Measurements from ENCODE around the gene CLPSL2.

The CLPSL2 gene

DNA sequence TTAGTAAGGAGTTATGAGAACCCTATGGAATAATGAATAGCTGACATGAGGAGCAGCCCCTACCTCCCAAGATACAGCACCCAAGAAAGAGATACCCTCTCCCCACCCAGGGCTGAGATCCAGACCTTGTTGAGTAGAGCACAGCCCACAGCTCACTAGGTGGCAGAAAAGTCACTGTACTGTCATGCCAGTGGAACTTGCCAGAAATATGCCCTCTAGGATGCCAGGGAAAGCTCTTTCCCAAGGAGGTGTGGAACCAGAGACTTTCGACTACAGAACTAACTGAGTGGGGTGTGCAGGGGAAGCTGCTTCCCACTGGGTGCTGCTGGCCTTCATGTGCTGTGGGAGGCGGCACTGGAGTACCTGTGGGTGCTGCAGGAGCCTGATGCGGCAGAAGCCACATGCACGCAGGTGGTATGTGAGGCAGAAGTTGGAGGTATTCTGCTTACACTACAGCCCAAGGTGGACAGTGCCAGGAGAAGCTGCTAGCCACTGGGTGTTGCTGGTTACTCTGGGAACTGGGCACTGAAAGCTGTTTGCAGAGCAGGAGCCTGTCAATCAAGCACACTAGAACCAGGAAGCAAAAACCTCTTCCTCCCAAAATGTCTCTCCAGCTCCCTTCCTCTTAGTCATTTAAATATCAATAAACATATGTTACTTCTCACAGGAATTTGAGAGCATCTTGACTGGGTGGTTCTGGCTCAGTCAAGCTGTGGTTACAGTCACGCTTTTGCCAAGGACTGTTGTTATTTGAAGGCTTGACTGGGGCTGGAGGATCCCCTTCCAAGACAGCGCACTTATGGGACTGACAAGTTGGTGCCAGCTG, 21.7 kb upstream of the CLPSL2 start:
- Histone ChIP-seq H3K4me3 (no peak overlapping the region), H3K27ac (no peak overlapping the region), H3K36me3 (ENCODE audit: insufficient read depth, low read length) (no peaks in the 10 kb centered on the region), H3K9me3 (ENCODE audit: low read depth, low read length) (no peaks in the 10 kb centered on the region), H3K9ac (ENCODE audit: insufficient read length) (no peak overlapping the region)
- no peak for DNase-seq (ENCODE audit: low read depth, low spot score)
- no peak for TF ChIP-seq POLR2AphosphoS5 (IDR thresholded peaks at IDR 0.05; ENCODE audit: borderline replicate concordance, low read depth, low read length)

DNA sequence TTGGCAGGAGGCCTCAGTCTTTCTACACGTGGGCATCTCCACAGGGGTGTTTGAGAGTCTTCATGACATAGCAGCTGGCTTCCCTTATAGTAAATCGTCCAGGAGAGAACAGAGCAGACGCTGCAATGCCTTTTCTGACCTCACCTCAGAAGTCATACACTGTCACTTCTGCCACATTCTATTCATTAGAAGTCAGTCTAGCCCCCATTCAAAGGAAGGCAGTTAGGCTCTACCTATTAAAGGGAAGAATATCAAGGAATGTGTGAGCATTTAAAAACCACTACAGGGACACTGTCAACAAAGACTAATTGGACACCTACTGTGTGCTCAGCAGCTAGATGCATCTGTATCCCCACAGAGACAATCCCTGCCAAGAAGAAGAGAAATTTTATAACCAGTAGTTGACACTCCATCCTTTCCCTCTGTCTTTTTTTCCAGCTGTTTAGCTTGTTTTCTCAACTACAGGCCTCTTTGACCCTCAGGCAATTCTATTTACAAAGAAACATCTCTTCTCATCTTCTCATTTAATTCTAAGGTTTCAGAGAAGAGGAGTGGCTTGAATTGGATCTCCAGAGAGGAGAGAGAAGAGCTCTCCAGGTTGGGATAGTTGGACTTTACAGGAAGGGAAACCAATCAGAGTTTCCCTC, 21.0 kb upstream of the CLPSL2 start:
- TF ChIP-seq POLR2AphosphoS5 (IDR thresholded peaks at IDR 0.05; ENCODE audit: borderline replicate concordance, low read depth, low read length) (no peak), FOXP2 (optimal IDR thresholded peaks at IDR 0.05; ENCODE audit: control extremely low read depth, extremely low read length, insufficient read depth) (no peak), EZH2 (IDR thresholded peaks at IDR 0.05) (no peak)
- no peaks in the 10 kb centered on the region for H3K9me3 ChIP-seq (ENCODE audit: low read depth, low read length)
- no peak overlapping the region for H3K4me3 ChIP-seq
- no peak for DNase-seq (ENCODE audit: low read depth, low spot score)
- no peak overlapping the region for H3K27ac ChIP-seq
- no peak overlapping the region for H3K9ac ChIP-seq (ENCODE audit: insufficient read length)
- no peaks in the 10 kb centered on the region for H3K36me3 ChIP-seq (ENCODE audit: insufficient read depth, low read length)

DNA sequence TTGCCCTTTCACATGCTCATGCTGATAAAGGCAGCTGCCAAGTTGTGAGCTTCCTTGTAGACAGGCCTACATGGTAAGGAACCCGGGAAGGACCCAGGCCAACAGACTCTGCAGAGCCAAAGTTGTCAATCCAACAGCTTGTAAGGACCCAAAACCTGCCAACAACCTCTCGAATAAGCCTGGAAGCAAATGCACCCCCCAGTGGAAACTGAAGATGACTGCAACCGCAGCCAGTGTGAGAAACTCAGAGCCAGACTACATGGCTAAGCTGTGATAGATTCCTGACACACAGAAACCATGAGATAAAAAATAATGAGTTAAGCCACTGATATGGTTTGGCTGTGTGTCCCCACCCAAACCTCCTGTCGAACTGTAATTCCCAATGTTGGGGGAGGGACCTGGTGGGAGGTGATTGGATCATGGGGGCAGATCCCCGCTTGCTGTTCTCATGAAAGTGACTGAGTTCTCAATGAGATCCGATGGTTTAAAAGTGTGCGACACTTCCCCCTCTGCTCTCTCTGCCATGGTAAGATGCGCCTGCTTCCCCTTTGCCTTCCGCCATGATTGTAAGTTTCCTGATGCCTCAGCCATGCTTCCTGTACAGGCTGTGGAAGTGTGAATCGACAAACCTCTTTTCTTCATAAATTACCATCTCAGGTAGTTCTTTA, 18.8 kb upstream of the CLPSL2 start:
- TF ChIP-seq FOXP2 (optimal IDR thresholded peaks at IDR 0.05; ENCODE audit: control extremely low read depth, extremely low read length, insufficient read depth) (no peak), EZH2 (IDR thresholded peaks at IDR 0.05) (no peak), POLR2AphosphoS5 (IDR thresholded peaks at IDR 0.05; ENCODE audit: borderline replicate concordance, low read depth, low read length) (no peak)
- Histone ChIP-seq H3K4me3 (no peak overlapping the region), H3K36me3 (ENCODE audit: insufficient read depth, low read length) (no peaks in the 10 kb centered on the region), H3K9ac (ENCODE audit: insufficient read length) (no peak overlapping the region), H3K9me3 (ENCODE audit: low read depth, low read length) (no peaks in the 10 kb centered on the region), H3K27ac (no peak overlapping the region)
- no peak for DNase-seq (ENCODE audit: low read depth, low spot score)

DNA sequence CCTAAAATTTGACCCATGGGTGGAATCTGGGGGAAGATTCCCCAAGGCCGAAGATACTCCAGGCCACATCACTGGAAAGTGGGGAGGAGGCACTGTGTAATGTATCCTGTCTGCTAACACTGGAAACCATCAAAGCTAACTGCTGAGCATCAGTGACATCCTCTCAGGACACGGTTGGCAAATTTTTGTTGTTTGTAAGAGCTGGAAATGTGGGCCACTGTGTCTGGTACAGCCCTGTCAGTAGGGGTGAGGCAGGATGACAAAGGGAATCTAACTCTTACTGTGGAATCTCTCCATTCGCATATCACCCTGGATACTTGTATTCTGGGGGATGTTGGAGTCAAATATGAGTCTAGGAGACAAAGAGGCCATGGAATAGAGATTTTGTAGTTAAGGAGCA, 17.0 kb upstream of the CLPSL2 start:
- no peaks in the 10 kb centered on the region for H3K9me3 ChIP-seq (ENCODE audit: low read depth, low read length)
- TF ChIP-seq POLR2AphosphoS5 (IDR thresholded peaks at IDR 0.05; ENCODE audit: borderline replicate concordance, low read depth, low read length) (no peak), EZH2 (IDR thresholded peaks at IDR 0.05) (no peak), FOXP2 (optimal IDR thresholded peaks at IDR 0.05; ENCODE audit: control extremely low read depth, extremely low read length, insufficient read depth) (no peak)
- no peaks in the 10 kb centered on the region for H3K36me3 ChIP-seq (ENCODE audit: insufficient read depth, low read length)
- DNase-seq (ENCODE audit: low read depth, low spot score): no peak
- H3K27ac ChIP-seq: no peak overlapping the region
- H3K4me3 ChIP-seq: no peak overlapping the region
- H3K9ac ChIP-seq (ENCODE audit: insufficient read length): no peak overlapping the region

DNA sequence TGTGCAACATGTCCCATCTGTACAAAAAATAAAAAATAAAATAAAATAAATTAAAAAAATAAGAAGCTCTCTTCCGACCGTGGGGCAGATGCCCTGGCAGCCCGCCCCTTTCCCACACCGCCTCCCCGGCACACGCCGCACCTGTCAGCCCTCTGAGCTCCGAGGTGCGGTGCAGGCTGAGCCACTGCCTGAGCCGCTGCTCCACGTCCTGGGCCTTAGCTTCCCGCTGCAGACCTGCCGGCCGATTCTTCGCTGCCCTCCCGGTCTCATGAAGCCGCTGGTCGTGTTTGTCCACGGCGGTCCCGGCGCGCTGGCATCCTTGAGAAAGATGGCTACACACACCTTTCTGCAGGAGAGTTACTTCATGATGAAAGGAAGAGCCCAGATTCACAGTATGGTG, 10.7 kb upstream of the CLPSL2 start:
- Histone ChIP-seq H3K9me3 (ENCODE audit: low read depth, low read length) (no peaks in the 10 kb centered on the region), H3K4me3 (no peak overlapping the region)
- no peak for DNase-seq (ENCODE audit: low read depth, low spot score)

DNA sequence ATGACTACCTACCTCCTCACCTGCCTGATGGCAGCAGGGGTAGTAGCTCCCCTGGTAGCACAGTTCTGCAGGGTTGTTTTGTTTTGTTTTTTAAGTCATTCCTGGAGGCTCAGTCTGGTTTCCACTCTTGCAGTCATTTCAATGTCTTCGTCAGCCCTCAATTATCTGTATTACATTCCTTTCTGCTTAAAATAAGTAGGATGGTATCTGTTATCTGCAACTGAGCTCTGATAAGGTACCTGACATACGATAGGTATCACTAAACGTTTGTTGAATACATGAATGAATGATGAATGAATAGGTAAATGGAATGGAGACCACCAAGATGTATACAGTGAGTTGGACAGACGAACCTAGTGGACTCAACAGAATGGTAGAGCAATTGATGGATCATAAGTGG, 7.2 kb upstream of the CLPSL2 start:
- no peaks in the 10 kb centered on the region for H3K36me3 ChIP-seq (ENCODE audit: insufficient read depth, low read length)
- TF ChIP-seq EZH2 (IDR thresholded peaks at IDR 0.05) (no peak), FOXP2 (optimal IDR thresholded peaks at IDR 0.05; ENCODE audit: control extremely low read depth, extremely low read length, insufficient read depth) (no peak), POLR2AphosphoS5 (IDR thresholded peaks at IDR 0.05; ENCODE audit: borderline replicate concordance, low read depth, low read length) (no peak)

More for the DNA sequence above, 10.7 kb upstream of the CLPSL2 start:
- Histone ChIP-seq H3K36me3 (ENCODE audit: insufficient read depth, low read length) (no peaks in the 10 kb centered on the region), H3K27ac (no peak overlapping the region), H3K9ac (ENCODE audit: insufficient read length) (no peak overlapping the region)
- TF ChIP-seq POLR2AphosphoS5 (IDR thresholded peaks at IDR 0.05; ENCODE audit: borderline replicate concordance, low read depth, low read length): no peak

DNA sequence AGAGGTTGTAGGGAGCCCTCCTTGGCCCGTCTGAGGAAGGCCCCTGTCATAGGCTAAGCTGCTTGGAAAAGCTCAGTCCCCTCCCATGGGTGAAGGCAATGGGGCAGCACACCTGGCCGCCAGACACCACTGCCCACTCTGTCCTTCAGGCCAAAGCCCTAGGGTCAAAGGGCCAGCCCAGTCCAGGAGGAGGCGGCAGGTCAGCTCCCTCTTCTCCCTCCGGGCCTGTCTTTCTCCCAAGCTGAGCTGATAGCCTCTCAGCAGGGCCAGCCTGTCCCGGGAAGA, 5.1 kb upstream of the CLPSL2 start:
- DNase-seq (ENCODE audit: low read depth, low spot score): no peak

More for the DNA sequence above, 7.2 kb upstream of the CLPSL2 start:
- no peak overlapping the region for H3K9ac ChIP-seq (ENCODE audit: insufficient read length)
- DNase-seq (ENCODE audit: low read depth, low spot score): no peak
- H3K27ac ChIP-seq: no peak overlapping the region
- H3K4me3 ChIP-seq: no peak overlapping the region
- no peaks in the 10 kb centered on the region for H3K9me3 ChIP-seq (ENCODE audit: low read depth, low read length)

DNA sequence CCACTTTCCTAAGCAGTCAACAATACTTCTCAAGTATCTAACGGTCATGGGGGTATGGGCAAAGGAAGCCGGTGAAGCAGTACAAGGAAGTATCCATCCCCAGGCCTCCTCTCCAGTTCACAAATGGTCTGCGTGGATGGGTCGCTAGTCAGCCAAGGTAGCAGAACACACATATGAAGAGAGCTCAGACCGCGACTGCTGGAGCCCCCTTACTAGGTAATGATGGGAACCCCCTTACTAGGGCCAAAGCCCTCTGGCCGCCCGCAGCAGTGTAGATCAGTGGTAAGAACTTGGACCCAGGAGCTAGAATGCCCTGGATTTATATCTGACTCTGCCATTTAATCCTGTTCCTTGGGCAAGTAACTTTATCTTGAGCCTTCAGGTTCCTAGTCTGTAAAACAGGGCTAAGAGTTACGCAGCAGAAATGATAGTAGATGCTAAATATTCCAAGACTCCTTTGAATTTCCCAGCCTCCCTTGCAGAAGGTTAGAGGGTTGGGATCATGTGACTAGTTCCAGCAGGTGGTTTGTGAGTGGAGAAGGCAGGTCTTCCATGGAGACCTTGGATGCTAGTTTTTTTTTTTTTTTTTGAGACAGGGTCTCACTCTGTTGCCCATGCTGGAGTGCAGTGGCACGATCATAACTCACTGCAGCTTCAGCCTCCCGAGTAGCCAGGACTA, 2.1 kb upstream of the CLPSL2 start:
- Histone ChIP-seq H3K9ac (ENCODE audit: insufficient read length) (no peak overlapping the region), H3K4me3 (no peak overlapping the region), H3K27ac (no peak overlapping the region), H3K36me3 (ENCODE audit: insufficient read depth, low read length) (no peaks in the 10 kb centered on the region), H3K9me3 (ENCODE audit: low read depth, low read length) (no peaks in the 10 kb centered on the region)
- no peak for DNase-seq (ENCODE audit: low read depth, low spot score)
- no peak for TF ChIP-seq EZH2 (IDR thresholded peaks at IDR 0.05)
- no peak for TF ChIP-seq FOXP2 (optimal IDR thresholded peaks at IDR 0.05; ENCODE audit: control extremely low read depth, extremely low read length, insufficient read depth)
- no peak for TF ChIP-seq POLR2AphosphoS5 (IDR thresholded peaks at IDR 0.05; ENCODE audit: borderline replicate concordance, low read depth, low read length)

More for the DNA sequence above, 5.1 kb upstream of the CLPSL2 start:
- Histone ChIP-seq H3K9me3 (ENCODE audit: low read depth, low read length) (no peaks in the 10 kb centered on the region), H3K36me3 (ENCODE audit: insufficient read depth, low read length) (no peaks in the 10 kb centered on the region), H3K9ac (ENCODE audit: insufficient read length) (no peak overlapping the region), H3K27ac (no peak overlapping the region), H3K4me3 (no peak overlapping the region)
- TF ChIP-seq POLR2AphosphoS5 (IDR thresholded peaks at IDR 0.05; ENCODE audit: borderline replicate concordance, low read depth, low read length) (no peak), FOXP2 (optimal IDR thresholded peaks at IDR 0.05; ENCODE audit: control extremely low read depth, extremely low read length, insufficient read depth) (no peak), EZH2 (IDR thresholded peaks at IDR 0.05) (no peak)

All from SK-N-MC (cell line).